Fibroblast of lung (primary cell): ENCODE measurements around the gene PDE4D. TPM values are rescaled to one million over a fixed set of nuclear protein-coding genes. Genes with fewer than 3 reads are reported as not detected.

Experiments used
- DNase-seq, 2 donors: peaks; one replicate each; pipeline versions ENCODE4 v3.0.0 to v3.0.0-alpha.2; 2010; ENCODE audit warnings: low read depth in 2 of 2
- H2AFZ ChIP-seq: 2 replicates; pipeline ENCODE4 v1.5.1; 2012; ENCODE audit warnings: low read length, control low read depth, inconsistent platforms
- H3K27ac ChIP-seq: 2 replicates; pipeline ENCODE4 v1.5.1; 2011; ENCODE audit warnings: low read length, control low read depth; ENCODE audit not compliant: insufficient read depth
- H3K27me3 ChIP-seq: 2 replicates; pipeline ENCODE4 v1.5.1; 2011; ENCODE audit warnings: mild to moderate bottlenecking, low read length; ENCODE audit not compliant: control insufficient read depth, insufficient read depth
- H3K36me3 ChIP-seq: 2 replicates; pipeline ENCODE4 v1.5.1; 2011; ENCODE audit warnings: low read length; ENCODE audit not compliant: control insufficient read depth, insufficient read depth
- H3K4me1 ChIP-seq: 2 replicates; pipeline ENCODE4 v1.5.1; 2011; ENCODE audit warnings: low read length; ENCODE audit not compliant: control insufficient read depth, insufficient read depth; ENCODE audit errors: extremely low read depth
- H3K4me2 ChIP-seq: 2 replicates; pipeline ENCODE4 v1.5.1; 2011; ENCODE audit warnings: low read length, control low read depth; ENCODE audit not compliant: insufficient read depth; ENCODE audit errors: extremely low read depth
- H3K4me3 ChIP-seq, 4 experiments: fragments of 200-600 bp in 1 of 4; sonication (generic) in 1 of 4; replicated peaks in 1 of 4; 2 replicates each; pipeline ENCODE4 v1.5.1; 2011 to 2016; ENCODE audit warnings: low read length in 4 of 4, low read depth in 3 of 4, mild to moderate bottlenecking in 3 of 4, control low read depth in 2 of 4, inconsistent platforms in 1 of 4, mixed read lengths in 1 of 4; ENCODE audit not compliant: insufficient read depth in 1 of 4; ENCODE audit errors: control extremely low read depth in 1 of 4
- H3K79me2 ChIP-seq: 2 replicates; pipeline ENCODE4 v1.5.1; 2012; ENCODE audit warnings: mild to moderate bottlenecking, low read length, inconsistent platforms; ENCODE audit not compliant: control insufficient read depth, insufficient read depth
- H3K9ac ChIP-seq: 2 replicates; pipeline ENCODE4 v1.5.1; 2011; ENCODE audit warnings: mild to moderate bottlenecking, low read length, control low read depth; ENCODE audit not compliant: insufficient read depth
- H3K9me3 ChIP-seq: 2 replicates; pipeline ENCODE4 v1.5.1; 2012; ENCODE audit warnings: low read depth, low read length; ENCODE audit not compliant: control insufficient read depth, insufficient read depth
- H4K20me1 ChIP-seq: 2 replicates; pipeline ENCODE4 v1.5.1; 2011; ENCODE audit warnings: low read length; ENCODE audit not compliant: control insufficient read depth, insufficient read depth; ENCODE audit errors: extremely low read depth
- EZH2 ChIP-seq: IDR thresholded peaks from 2 replicates; pipeline ENCODE4 v1.5.1; 2012; ENCODE audit warnings: low read length, control low read depth, mild to moderate bottlenecking; ENCODE audit errors: missing control alignments
- polyA plus RNA-seq, 2 donors: library from polyadenylated mRNA; depleted of rRNA in 1 of 2; stranded (reverse) in 1 of 2; unstranded in 1 of 2; fragments of >200 nt; gene quantifications; 2 replicates each; pipeline ENCODE4 v1.2.1, GENCODE V29; 2011 to 2012; ENCODE audit warnings: missing spikeins in 1 of 2
- total RNA-seq: library from RNA; depleted of rRNA; stranded (reverse); fragments of >200 nt; gene quantifications from 2 replicates; pipeline ENCODE4 v1.2.1, GENCODE V29; 2014
- TF ChIP-seq, protein P1 (sequence below), 2 donors: IDR thresholded peaks in 1 of 2; conservative IDR thresholded peaks in 1 of 2; 1 replicate in 1 of 2; 2 replicates in 1 of 2; pipeline ENCODE4 v1.5.1; 2011 to 2012; ENCODE audit warnings: low read length in 2 of 2, control low read depth in 1 of 2, inconsistent platforms in 1 of 2, low read depth in 1 of 2, mild to moderate bottlenecking in 1 of 2

PDE4D gene
- total and polyA plus RNA-seq, 2 donors (not counting 1 experiment from before 2014, with no cell fraction given): 2.1 to 8.3 TPM

DNA sequence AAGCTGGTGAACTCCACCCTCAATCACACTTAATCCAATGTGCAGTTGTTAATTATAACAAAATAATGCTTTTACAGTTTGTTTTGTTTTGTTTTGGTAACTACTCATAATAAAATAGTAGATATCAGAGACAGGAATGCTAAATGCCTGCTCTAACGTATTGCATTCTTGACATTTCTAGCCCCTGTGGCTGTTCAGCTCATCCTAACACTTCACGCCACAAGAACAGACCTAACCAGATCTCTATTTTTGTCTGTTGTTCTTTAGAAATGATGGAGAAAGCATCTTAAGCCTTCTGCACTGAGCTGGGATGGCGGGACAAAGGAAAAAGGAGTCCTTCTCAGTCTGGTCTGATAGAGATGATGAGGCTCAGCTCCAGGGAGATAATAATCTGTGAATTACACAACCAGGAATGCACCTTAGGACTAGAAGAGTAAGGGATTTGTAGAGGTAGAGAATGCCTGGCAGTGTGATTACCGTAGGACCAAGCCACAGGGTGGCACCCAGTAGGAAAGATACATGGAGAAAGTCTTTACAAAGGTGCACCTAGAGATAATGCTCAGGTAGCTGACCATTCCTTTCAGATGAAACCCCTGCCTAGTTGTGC, 628.8 kb downstream of the PDE4D start:
- Histone ChIP-seq H3K4me1 (no peaks in the 10 kb centered on the region), H3K27me3 (no peaks in the 10 kb centered on the region), H2AFZ (no peak overlapping the region), H3K79me2 (no peaks in the 10 kb centered on the region), H3K4me3 (no peak overlapping the region), H3K9me3 (no peaks in the 10 kb centered on the region), H3K4me2 (no peak overlapping the region), H3K27ac (no peak overlapping the region), H4K20me1 (no peaks in the 10 kb centered on the region), H3K36me3 (no peaks in the 10 kb centered on the region), H3K9ac (no peak overlapping the region)
- peak in 1 of 2 donors; percentile 14 for DNase-seq
- TF ChIP-seq, protein P1, sequence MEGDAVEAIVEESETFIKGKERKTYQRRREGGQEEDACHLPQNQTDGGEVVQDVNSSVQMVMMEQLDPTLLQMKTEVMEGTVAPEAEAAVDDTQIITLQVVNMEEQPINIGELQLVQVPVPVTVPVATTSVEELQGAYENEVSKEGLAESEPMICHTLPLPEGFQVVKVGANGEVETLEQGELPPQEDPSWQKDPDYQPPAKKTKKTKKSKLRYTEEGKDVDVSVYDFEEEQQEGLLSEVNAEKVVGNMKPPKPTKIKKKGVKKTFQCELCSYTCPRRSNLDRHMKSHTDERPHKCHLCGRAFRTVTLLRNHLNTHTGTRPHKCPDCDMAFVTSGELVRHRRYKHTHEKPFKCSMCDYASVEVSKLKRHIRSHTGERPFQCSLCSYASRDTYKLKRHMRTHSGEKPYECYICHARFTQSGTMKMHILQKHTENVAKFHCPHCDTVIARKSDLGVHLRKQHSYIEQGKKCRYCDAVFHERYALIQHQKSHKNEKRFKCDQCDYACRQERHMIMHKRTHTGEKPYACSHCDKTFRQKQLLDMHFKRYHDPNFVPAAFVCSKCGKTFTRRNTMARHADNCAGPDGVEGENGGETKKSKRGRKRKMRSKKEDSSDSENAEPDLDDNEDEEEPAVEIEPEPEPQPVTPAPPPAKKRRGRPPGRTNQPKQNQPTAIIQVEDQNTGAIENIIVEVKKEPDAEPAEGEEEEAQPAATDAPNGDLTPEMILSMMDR (conservative IDR thresholded peaks at IDR 0.05 in 1 of 2, IDR thresholded peaks at IDR 0.05 in 1 of 2; ENCODE audit: low read depth in 1 of 2, low read length in 2 of 2): no peak
- TF ChIP-seq EZH2: no peak

DNA sequence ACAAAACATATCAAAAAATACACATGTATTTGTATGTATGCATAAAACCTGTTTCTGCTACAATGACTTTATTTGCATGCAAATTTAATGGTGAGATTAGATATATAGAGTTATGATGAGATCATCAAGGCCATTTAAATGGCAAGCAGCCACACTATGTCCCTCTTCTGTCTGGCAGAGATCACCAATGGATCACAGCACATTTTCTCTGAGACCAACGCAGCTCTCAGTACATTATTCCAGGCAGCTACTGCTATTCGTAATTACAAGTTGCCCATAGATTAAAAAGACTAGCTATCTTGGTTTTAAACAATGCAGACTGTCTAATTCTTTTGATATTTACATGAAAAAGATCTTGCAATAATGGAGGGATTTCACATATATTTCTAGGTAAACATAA, 629.5 kb downstream of the PDE4D start:
- Histone ChIP-seq H3K79me2 (no peaks in the 10 kb centered on the region), H3K4me3 (no peak overlapping the region), H3K9ac (no peak overlapping the region), H3K36me3 (no peaks in the 10 kb centered on the region), H3K27me3 (no peaks in the 10 kb centered on the region), H2AFZ (no peak overlapping the region), H3K4me2 (no peak overlapping the region), H4K20me1 (no peaks in the 10 kb centered on the region), H3K9me3 (no peaks in the 10 kb centered on the region), H3K27ac (no peak overlapping the region), H3K4me1 (no peaks in the 10 kb centered on the region)
- TF ChIP-seq EZH2: no peak
- TF ChIP-seq, protein P1 (conservative IDR thresholded peaks at IDR 0.05 in 1 of 2, IDR thresholded peaks at IDR 0.05 in 1 of 2; ENCODE audit: low read depth in 1 of 2, low read length in 2 of 2): no peak
- DNase-seq: no peak

DNA sequence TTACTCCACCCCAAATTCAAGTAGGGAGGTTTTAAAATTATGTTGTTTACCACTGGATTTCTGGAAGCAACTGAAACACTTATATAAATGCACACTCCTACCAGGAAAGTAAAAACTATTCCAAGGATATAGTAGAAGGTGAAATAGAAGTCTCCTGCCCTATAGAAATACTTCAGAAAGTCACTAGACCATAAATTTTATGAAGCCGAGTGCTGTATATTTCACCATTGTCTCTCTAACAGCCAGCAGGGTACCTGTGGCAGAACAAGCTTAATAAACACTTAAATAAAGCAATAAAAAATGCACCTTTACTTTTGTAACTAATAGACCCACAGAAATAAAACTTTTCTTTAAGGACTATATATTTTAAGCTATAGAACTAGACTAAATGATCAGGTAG, 631.6 kb downstream of the PDE4D start:
- Histone ChIP-seq H3K79me2 (no peaks in the 10 kb centered on the region), H3K27ac (no peak overlapping the region), H3K27me3 (no peaks in the 10 kb centered on the region), H3K4me2 (no peak overlapping the region), H2AFZ (no peak overlapping the region), H3K36me3 (no peaks in the 10 kb centered on the region), H3K4me1 (no peaks in the 10 kb centered on the region), H3K9me3 (no peaks in the 10 kb centered on the region), H4K20me1 (no peaks in the 10 kb centered on the region), H3K4me3 (no peak overlapping the region), H3K9ac (no peak overlapping the region)
- TF ChIP-seq, protein P1 (conservative IDR thresholded peaks at IDR 0.05 in 1 of 2, IDR thresholded peaks at IDR 0.05 in 1 of 2; ENCODE audit: low read depth in 1 of 2, low read length in 2 of 2): no peak
- TF ChIP-seq EZH2: no peak
- DNase-seq: no peak
